Measurements from ENCODE around the gene MAP4. TPM values are rescaled to one million over a fixed set of nuclear protein-coding genes. Genes with fewer than 3 reads are reported as not detected.

Gene MAP4
- total and polyA plus RNA-seq, 11 donors: 206 to 1,422 (median 771) TPM

DNA sequence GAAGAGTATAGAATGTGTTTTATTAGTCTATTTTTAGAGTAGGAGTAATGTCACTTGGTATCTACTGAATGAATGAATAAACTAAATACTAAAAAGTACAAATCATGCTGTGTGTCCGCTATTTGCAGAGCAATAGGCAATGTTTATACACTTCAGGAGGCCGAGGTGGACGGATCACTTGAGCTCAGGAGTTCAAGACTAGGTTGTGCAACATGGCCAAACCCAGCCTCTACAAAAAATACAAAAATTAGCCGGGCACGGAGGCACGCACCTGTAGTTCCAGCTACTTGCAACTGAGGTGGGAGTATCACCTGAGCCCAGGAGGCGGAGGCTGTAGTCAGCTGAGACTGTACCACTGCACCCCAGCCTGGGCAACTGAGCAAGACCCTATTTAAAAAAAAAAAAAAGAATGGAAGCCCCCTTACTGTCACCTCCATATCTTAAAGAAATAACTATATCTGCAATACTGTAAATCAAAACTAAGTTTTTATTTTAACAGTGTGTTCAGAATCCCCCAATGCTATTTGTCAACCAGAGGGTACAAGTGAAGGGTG, 114.9 kb downstream of the MAP4 start:
- no peak for TF ChIP-seq POLR2A (IDR thresholded peaks at IDR 0.05)
- intact Hi-C loops (cut with DNase I): no loop called here
- no peaks in the 10 kb centered on the region for H3K9me3 ChIP-seq
- H3K4me3 ChIP-seq: no peak overlapping the region
- ATAC-seq (no peak), DNase-seq (no peak)
- 91 to 94% (median 91%) methylated on average over 7 of the region's 7 CpGs for WGBS, 4 donors
- no peaks in the 10 kb centered on the region for H3K27me3 ChIP-seq
- peaks cover 0 to 26% (median 6%) of the 10 kb centered on the region in 12 donors for H3K4me1 ChIP-seq
- H3K36me3 ChIP-seq: peaks cover 0 to 100% (median 83%) of the 10 kb centered on the region in 9 donors
- no peak overlapping the region for H3K27ac ChIP-seq

DNA sequence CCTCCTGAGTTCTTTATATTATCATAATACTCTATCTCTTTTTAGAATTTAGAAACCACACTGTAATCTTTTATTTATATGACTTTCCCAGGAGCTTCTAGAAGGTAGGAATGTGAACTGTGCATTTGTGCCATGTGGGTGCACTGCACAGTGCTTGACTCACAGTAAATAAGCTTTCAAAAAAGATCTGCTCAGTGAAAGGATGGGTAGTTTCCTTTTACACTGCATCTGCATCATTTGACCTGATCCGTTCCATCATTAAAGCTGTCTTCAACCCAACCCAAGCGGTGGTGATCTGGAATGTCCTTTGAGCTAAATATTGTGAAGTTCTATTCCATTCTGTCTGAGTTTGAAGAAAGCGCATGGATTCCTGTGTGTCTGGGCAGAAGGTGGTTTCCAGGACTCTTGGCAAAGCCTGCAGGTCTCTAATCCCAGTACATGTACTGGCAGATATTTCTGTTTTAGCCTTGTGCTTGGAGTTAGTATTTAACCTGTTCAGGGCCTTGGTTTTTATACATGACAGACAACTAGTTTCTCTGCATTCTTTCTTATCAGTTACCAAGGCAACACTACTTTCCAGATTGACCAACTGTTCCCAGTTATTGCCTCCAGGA, 116.6 kb downstream of the MAP4 start:
- WGBS, 4 donors: 74 to 82% (median 75%) methylated on average over 3 of the region's 3 CpGs
- intact Hi-C loops (cut with DNase I): loop anchor here in 2 of 10 donors (10.0 kb wide), 1 partner anchor 85 kb away; no protein-coding TSS in a partner anchor
- no peak for TF ChIP-seq CTCF (IDR thresholded peaks at IDR 0.05)
- TF ChIP-seq POLR2A (IDR thresholded peaks at IDR 0.05): no peak
- no peaks in the 10 kb centered on the region for H3K27me3 ChIP-seq
- H3K36me3 ChIP-seq: peaks cover 0 to 97% (median 82%) of the 10 kb centered on the region in 9 donors
- ATAC-seq: peak in 2 of 4 donors; percentile 42 to 53
- H3K27ac ChIP-seq: no peak overlapping the region
- peaks cover 0 to 35% (median 6%) of the 10 kb centered on the region in 12 donors for H3K4me1 ChIP-seq
- no peaks in the 10 kb centered on the region for H3K9me3 ChIP-seq
- H3K4me3 ChIP-seq: no peak overlapping the region
- no peak for DNase-seq

DNA sequence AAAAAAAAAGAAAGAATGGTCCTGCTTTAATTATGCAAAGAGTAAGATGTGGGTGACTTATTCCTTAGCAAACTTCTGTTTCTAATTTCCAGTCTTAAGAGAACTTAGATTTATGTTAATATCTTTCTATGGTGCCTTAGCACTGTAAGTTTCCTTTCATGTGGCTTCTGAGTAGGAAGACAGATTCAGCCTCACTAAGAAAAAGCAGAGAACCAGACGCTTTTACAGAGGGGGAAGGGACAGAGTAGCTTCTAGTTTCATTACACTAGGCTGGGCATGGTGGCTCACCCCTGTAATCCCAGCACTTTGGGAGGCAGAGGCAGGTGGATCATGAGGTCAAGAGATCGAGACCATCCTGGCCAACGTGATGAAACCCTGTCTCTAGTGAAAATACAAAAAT, 118.3 kb downstream of the MAP4 start:
- Histone ChIP-seq H3K27ac (no peak overlapping the region), H3K4me1 (peaks cover 0 to 49% (median 14%) of the 10 kb centered on the region in 12 donors), H3K27me3 (no peaks in the 10 kb centered on the region), H3K9me3 (no peaks in the 10 kb centered on the region), H3K4me3 (no peak overlapping the region), H3K36me3 (peaks cover 0 to 96% (median 80%) of the 10 kb centered on the region in 9 donors)
- intact Hi-C loops (cut with DNase I): loop anchor here in 2 of 10 donors (10.0 kb wide), 1 partner anchor 87 kb away; no protein-coding TSS in a partner anchor
- TF ChIP-seq POLR2A (IDR thresholded peaks at IDR 0.05) (no peak), CTCF (IDR thresholded peaks at IDR 0.05) (no peak)
- no peak for ATAC-seq
- 85 to 91% (median 87%) methylated on average over 3 of the region's 3 CpGs for WGBS, 4 donors
- no peak for DNase-seq

GRCh38 chr3:47896736-47897135, 119.5 kb downstream of the MAP4 start:
- Histone ChIP-seq H3K27ac (no peak overlapping the region), H3K36me3 (peaks cover 0 to 90% (median 71%) of the 10 kb centered on the region in 9 donors), H3K9me3 (no peaks in the 10 kb centered on the region)

More at GRCh38 chr3:47896736-47897135, 119.5 kb downstream of the MAP4 start:
- Histone ChIP-seq H3K27me3 (no peaks in the 10 kb centered on the region), H3K4me3 (no peak overlapping the region), H3K4me1 (peaks cover 0 to 60% (median 24%) of the 10 kb centered on the region in 12 donors)
- ATAC-seq (no peak), DNase-seq (no peak)
- intact Hi-C loops (cut with DNase I): loop anchor here in 2 of 10 donors (10.0 kb wide), 1 partner anchor 88 kb away; no protein-coding TSS in a partner anchor
- no peak for TF ChIP-seq CTCF (IDR thresholded peaks at IDR 0.05)
- no peak for TF ChIP-seq POLR2A (IDR thresholded peaks at IDR 0.05)
- 84 to 94% (median 92%) methylated on average over 3 of the region's 3 CpGs for WGBS, 4 donors

All from heart left ventricle (tissue), 16 donors.